Measurements from ENCODE around the gene INTS11. TPM values are rescaled to one million over a fixed set of nuclear protein-coding genes. Genes with fewer than 3 reads are reported as not detected.

INTS11 gene
- total and polyA plus RNA-seq, 2 experiments from 2014 or later = 102 to 161 TPM

GRCh38 chr1:1367315-1367714 is 42.9 kb upstream of the INTS11 start (continued):
- TF ChIP-seq, protein P1, sequence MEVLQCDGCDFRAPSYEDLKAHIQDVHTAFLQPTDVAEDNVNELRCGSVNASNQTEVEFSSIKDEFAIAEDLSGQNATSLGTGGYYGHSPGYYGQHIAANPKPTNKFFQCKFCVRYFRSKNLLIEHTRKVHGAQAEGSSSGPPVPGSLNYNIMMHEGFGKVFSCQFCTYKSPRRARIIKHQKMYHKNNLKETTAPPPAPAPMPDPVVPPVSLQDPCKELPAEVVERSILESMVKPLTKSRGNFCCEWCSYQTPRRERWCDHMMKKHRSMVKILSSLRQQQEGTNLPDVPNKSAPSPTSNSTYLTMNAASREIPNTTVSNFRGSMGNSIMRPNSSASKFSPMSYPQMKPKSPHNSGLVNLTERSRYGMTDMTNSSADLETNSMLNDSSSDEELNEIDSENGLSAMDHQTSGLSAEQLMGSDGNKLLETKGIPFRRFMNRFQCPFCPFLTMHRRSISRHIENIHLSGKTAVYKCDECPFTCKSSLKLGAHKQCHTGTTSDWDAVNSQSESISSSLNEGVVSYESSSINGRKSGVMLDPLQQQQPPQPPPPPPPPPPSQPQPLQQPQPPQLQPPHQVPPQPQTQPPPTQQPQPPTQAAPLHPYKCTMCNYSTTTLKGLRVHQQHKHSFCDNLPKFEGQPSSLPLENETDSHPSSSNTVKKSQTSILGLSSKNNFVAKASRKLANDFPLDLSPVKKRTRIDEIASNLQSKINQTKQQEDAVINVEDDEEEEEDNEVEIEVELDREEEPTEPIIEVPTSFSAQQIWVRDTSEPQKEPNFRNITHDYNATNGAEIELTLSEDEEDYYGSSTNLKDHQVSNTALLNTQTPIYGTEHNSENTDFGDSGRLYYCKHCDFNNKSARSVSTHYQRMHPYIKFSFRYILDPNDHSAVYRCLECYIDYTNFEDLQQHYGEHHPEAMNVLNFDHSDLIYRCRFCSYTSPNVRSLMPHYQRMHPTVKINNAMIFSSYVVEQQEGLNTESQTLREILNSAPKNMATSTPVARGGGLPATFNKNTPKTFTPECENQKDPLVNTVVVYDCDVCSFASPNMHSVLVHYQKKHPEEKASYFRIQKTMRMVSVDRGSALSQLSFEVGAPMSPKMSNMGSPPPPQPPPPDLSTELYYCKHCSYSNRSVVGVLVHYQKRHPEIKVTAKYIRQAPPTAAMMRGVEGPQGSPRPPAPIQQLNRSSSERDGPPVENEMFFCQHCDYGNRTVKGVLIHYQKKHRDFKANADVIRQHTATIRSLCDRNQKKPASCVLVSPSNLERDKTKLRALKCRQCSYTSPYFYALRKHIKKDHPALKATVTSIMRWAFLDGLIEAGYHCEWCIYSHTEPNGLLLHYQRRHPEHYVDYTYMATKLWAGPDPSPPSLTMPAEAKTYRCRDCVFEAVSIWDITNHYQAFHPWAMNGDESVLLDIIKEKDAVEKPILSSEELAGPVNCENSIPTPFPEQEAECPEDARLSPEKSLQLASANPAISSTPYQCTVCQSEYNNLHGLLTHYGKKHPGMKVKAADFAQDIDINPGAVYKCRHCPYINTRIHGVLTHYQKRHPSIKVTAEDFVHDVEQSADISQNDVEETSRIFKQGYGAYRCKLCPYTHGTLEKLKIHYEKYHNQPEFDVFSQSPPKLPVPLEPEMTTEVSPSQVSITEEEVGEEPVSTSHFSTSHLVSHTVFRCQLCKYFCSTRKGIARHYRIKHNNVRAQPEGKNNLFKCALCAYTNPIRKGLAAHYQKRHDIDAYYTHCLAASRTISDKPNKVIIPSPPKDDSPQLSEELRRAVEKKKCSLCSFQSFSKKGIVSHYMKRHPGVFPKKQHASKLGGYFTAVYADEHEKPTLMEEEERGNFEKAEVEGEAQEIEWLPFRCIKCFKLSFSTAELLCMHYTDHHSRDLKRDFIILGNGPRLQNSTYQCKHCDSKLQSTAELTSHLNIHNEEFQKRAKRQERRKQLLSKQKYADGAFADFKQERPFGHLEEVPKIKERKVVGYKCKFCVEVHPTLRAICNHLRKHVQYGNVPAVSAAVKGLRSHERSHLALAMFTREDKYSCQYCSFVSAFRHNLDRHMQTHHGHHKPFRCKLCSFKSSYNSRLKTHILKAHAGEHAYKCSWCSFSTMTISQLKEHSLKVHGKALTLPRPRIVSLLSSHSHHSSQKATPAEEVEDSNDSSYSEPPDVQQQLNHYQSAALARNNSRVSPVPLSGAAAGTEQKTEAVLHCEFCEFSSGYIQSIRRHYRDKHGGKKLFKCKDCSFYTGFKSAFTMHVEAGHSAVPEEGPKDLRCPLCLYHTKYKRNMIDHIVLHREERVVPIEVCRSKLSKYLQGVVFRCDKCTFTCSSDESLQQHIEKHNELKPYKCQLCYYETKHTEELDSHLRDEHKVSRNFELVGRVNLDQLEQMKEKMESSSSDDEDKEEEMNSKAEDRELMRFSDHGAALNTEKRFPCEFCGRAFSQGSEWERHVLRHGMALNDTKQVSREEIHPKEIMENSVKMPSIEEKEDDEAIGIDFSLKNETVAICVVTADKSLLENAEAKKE (CRISPR knock-in tag; IDR thresholded peaks at IDR 0.05) = no peak
- TF ChIP-seq STAT1 (IDR thresholded peaks at IDR 0.05; ENCODE audit: unreplicated experiment) = no peak

DNA sequence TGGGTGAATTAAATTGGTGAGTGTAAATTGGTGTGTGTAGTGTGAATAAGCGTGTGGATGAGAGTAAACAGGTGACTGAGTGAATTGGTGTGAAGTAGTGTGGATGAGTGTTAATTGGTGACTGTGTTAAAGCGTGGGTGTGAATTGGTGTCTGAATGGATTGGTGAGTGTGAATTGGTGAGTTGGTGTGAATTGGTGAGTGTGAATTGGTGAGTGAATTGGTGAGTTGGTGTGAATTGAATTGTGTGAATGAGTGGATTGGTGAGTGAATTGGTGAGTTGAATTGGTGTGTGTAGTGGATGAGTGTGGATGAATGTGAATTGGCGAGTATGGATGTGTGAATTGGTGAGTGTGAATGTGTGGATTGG is 42.2 kb upstream of the INTS11 start:
- H3K4me1 Mint-ChIP-seq = peaks cover 6% of the 10 kb centered on the region; the same call in 2 of the 3 replicates

More for the DNA sequence above, 42.2 kb upstream of the INTS11 start:
- Histone ChIP-seq H3K4me3 (no peak overlapping the region), H3K36me3 (ENCODE audit: insufficient read depth) (no peaks in the 10 kb centered on the region), H4K20me1 (replicated peaks; ENCODE audit: insufficient read depth) (no peaks in the 10 kb centered on the region), H3K4me2 (no peak overlapping the region), H3K9me2 (ENCODE audit: insufficient read depth) (no peaks in the 10 kb centered on the region), H3K79me2 (replicated peaks; ENCODE audit: insufficient read depth) (no peaks in the 10 kb centered on the region), H2AFZ (no peak overlapping the region), H3K27ac (ENCODE audit: low read depth) (no peak overlapping the region), H3K4me1 (ENCODE audit: insufficient read depth) (peaks cover 7% of the 10 kb centered on the region; the same call in 1 of the 2 replicates), H3K27me3 (ENCODE audit: insufficient read depth) (no peaks in the 10 kb centered on the region), H3F3A (replicated peaks; ENCODE audit: low read depth) (peaks cover 18% of the 10 kb centered on the region; the same call in 1 of the 2 replicates)
- no peak for TF ChIP-seq CTCF (conservative IDR thresholded peaks at IDR 0.05; ENCODE audit: low read depth in 2 of 2)
- TF ChIP-seq, protein P1 (CRISPR knock-in tag; IDR thresholded peaks at IDR 0.05) = no peak
- TF ChIP-seq ZNF331 (CRISPR knock-in tag; IDR thresholded peaks at IDR 0.05; ENCODE audit: low read depth) = no peak
- no peak for TF ChIP-seq STAT1 (IDR thresholded peaks at IDR 0.05; ENCODE audit: unreplicated experiment)
- no peak for TF ChIP-seq CREB1 (CRISPR knock-in tag; IDR thresholded peaks at IDR 0.05; ENCODE audit: low read depth)
- no peak for TF ChIP-seq POLR2AphosphoS5 (IDR thresholded peaks at IDR 0.05; ENCODE audit: low read depth)
- no peak for TF ChIP-seq EZH2phosphoT487 (IDR thresholded peaks at IDR 0.05; ENCODE audit: unreplicated experiment)
- DNase-seq (ENCODE audit: low spot score) (no peak), ATAC-seq (no peak)
- H3K9me3 Mint-ChIP-seq = no peaks in the 10 kb centered on the region; the same call in 2 of the 3 replicates
- H3K27me3 Mint-ChIP-seq (ENCODE audit: insufficient read depth, low read depth, poor library complexity) = peaks cover 8% of the 10 kb centered on the region
- no peak overlapping the region for H3K27ac Mint-ChIP-seq
- H3K36me3 Mint-ChIP-seq (ENCODE audit: low read depth) = no peaks in the 10 kb centered on the region
- H3K4me3 Mint-ChIP-seq = no peak overlapping the region

Measured in GM23338 (cell line).